WTC11 (cell line): ENCODE measurements around the gene DNAJC17. TPM values are rescaled to one million over a fixed set of nuclear protein-coding genes. Genes with fewer than 3 reads are reported as not detected.
A peak's percentile ranks its signal among the peaks of the same experiment; 100 is the strongest.

Source experiments
- ATAC-seq: fragments of 200-7000 bp; cut with Tn5 transposase; 2 replicates; pipeline ENCODE4 v1.10.0; 2021; ENCODE audit warnings: mild to moderate bottlenecking, moderate library complexity
- CTCF ChIA-PET: fragments of 300-600 bp; sonication (Branson Sonifier 250); formaldehyde crosslinking; loops from one replicate; lab custom pipeline; 2021; ENCODE audit warnings: antibody characterized with exemption; lab: Charles Lee
- POLR2A ChIA-PET: fragments of 350-600 bp; sonication (Branson Sonifier 250); formaldehyde crosslinking; loops from one replicate; lab custom pipeline; 2021; ENCODE audit warnings: antibody characterized with exemption; lab: Charles Lee
- DNase-seq: peaks from one replicate; pipeline ENCODE4 v3.0.0; 2021; ENCODE audit warnings: low spot score
- H3K27ac Mint-ChIP-seq: 2 replicates; pipeline ENCODE4 v1.8.0; 2021; ENCODE audit warnings: mixed read lengths
- H3K27me3 Mint-ChIP-seq: 2 replicates; pipeline ENCODE4 v1.8.0; 2021; ENCODE audit warnings: low read depth, mild to moderate bottlenecking, moderate library complexity, mixed read lengths
- H3K36me3 Mint-ChIP-seq: 2 replicates; pipeline ENCODE4 v1.8.0; 2021; ENCODE audit warnings: mixed read lengths
- H3K4me1 Mint-ChIP-seq: 2 replicates; pipeline ENCODE4 v1.8.0; 2022; ENCODE audit warnings: mixed read lengths
- H3K4me3 Mint-ChIP-seq: 2 replicates; pipeline ENCODE4 v1.8.0; 2021; ENCODE audit warnings: mild to moderate bottlenecking, moderate library complexity, mixed read lengths
- H3K9me3 Mint-ChIP-seq: 2 replicates; pipeline ENCODE4 v1.8.0; 2021; ENCODE audit warnings: mixed read lengths
- ARID4B ChIP-seq: sonication (generic); formaldehyde crosslinking; IDR thresholded peaks from 2 replicates; pipeline ENCODE4 v1.8.0; 2023; ENCODE audit warnings: missing genetic modification reagents, mild to moderate bottlenecking, borderline replicate concordance
- E2F4 ChIP-seq: sonication (generic); formaldehyde crosslinking; IDR thresholded peaks from 2 replicates; pipeline ENCODE4 v1.8.1; 2022; ENCODE audit warnings: low read depth, mild to moderate bottlenecking, moderate library complexity, missing genetic modification reagents, borderline replicate concordance
- GABPB1 ChIP-seq: sonication (generic); formaldehyde crosslinking; IDR thresholded peaks from 2 replicates; pipeline ENCODE4 v1.8.1; 2023; ENCODE audit warnings: mild to moderate bottlenecking, missing genetic modification reagents
- KAT7 ChIP-seq: sonication (generic); formaldehyde crosslinking; IDR thresholded peaks from 2 replicates; pipeline ENCODE4 v1.8.1; 2023; ENCODE audit warnings: missing genetic modification reagents, mild to moderate bottlenecking, borderline replicate concordance
- NR2C2 ChIP-seq: sonication (generic); formaldehyde crosslinking; IDR thresholded peaks from 2 replicates; pipeline ENCODE4 v1.8.0; 2022; ENCODE audit warnings: mild to moderate bottlenecking, missing genetic modification reagents
- OVOL2 ChIP-seq: fragments of 250-450 bp; sonication (Bioruptor Pico); IDR thresholded peaks from 2 replicates; pipeline ENCODE4 v1.9.0; 2021; ENCODE audit warnings: mild to moderate bottlenecking, borderline replicate concordance
- SOX15 ChIP-seq: fragments of 250-450 bp; sonication (Bioruptor Pico); IDR thresholded peaks from 2 replicates; pipeline ENCODE4 v1.9.0; 2021; ENCODE audit warnings: mild to moderate bottlenecking
- STAT6 ChIP-seq: sonication (generic); formaldehyde crosslinking; conservative IDR thresholded peaks from 2 replicates; pipeline ENCODE4 v1.8.1; 2023; ENCODE audit warnings: mild to moderate bottlenecking, low read depth, missing genetic modification reagents, moderate library complexity
- USF1 ChIP-seq: sonication (generic); formaldehyde crosslinking; IDR thresholded peaks from 2 replicates; pipeline ENCODE4 v1.8.0; 2022; ENCODE audit warnings: mild to moderate bottlenecking, missing genetic modification reagents
- ZNF121 ChIP-seq: sonication (generic); formaldehyde crosslinking; IDR thresholded peaks from 2 replicates; pipeline ENCODE4 v1.8.0; 2023; ENCODE audit warnings: missing genetic modification reagents
- total RNA-seq: library from RNA; stranded (reverse); gene quantifications from 3 replicates; pipeline ENCODE4 v1.2.3, GENCODE V29; 2021

DNAJC17 gene
- total RNA-seq, 1 experiment from 2014 or later: 49.8 TPM

GRCh38 chr15:40847223-40847961 lies 40.1 kb upstream of the DNAJC17 start:
- peak overlapping the region; percentile 57 for H3K27ac Mint-ChIP-seq

GRCh38 chr15:40846841-40847222 lies 39.6 kb upstream of the DNAJC17 start:
- H3K27me3 Mint-ChIP-seq: no peaks in the 10 kb centered on the region; the same call in 1 of the 2 replicates
- ChIA-PET POLR2A (no interaction called here), CTCF (interaction anchor here (0.6 to 9.6 kb wide), 11 partner anchors 9 to 100 kb away, joined by 3 to 177 read pairs (median 6); partner anchors contain the start of genes GCHFR, RHOV and VPS18)
- H3K4me3 Mint-ChIP-seq: peak overlapping the region; percentile 93
- peaks cover 41% of the 10 kb centered on the region for H3K4me1 Mint-ChIP-seq
- ATAC-seq (no peak), DNase-seq (no peak)
- H3K36me3 Mint-ChIP-seq: peaks cover 26% of the 10 kb centered on the region
- H3K27ac Mint-ChIP-seq: peak overlapping the region; percentile 32
- TF ChIP-seq ARID4B (CRISPR knock-in tag) (no peak), STAT6 (CRISPR knock-in tag) (no peak), KAT7 (CRISPR knock-in tag) (no peak), GABPB1 (no peak), SOX15 (CRISPR knock-in tag) (no peak), E2F4 (no peak), OVOL2 (CRISPR knock-in tag) (no peak)
- no peaks in the 10 kb centered on the region for H3K9me3 Mint-ChIP-seq

More at GRCh38 chr15:40847223-40847961, 40.1 kb upstream of the DNAJC17 start:
- ChIA-PET CTCF (interaction anchor here (0.6 to 9.6 kb wide), 9 partner anchors 9 to 101 kb away, joined by 3 to 177 read pairs (median 5); partner anchors contain the start of genes GCHFR, RHOV and VPS18), POLR2A (no interaction called here)
- DNase-seq (no peak), ATAC-seq (peak; percentile 27)
- TF ChIP-seq NR2C2 (no peak), ZNF121 (peak; percentile 73; the same call in 1 of the 2 replicates)
- Mint-ChIP-seq H3K4me3 (peak overlapping the region; percentile 93), H3K36me3 (peaks cover 31% of the 10 kb centered on the region), H3K4me1 (peaks cover 41% of the 10 kb centered on the region), H3K27me3 (no peaks in the 10 kb centered on the region), H3K9me3 (no peaks in the 10 kb centered on the region)

- peak overlapping the region; percentile 93 for H3K27ac Mint-ChIP-seq
- peak overlapping the region; percentile 93 for H3K4me3 Mint-ChIP-seq
- H3K27me3 Mint-ChIP-seq: no peaks in the 10 kb centered on the region; the same call in 1 of the 2 replicates
- peaks cover 41% of the 10 kb centered on the region for H3K4me1 Mint-ChIP-seq
- no peaks in the 10 kb centered on the region for H3K9me3 Mint-ChIP-seq
- ChIA-PET CTCF (interaction anchor here (0.7 to 9.6 kb wide), 6 partner anchors 13 to 98 kb away, joined by 3 to 177 read pairs (median 16); partner anchors contain the start of gene VPS18), POLR2A (interaction anchor here (0.5 to 2.6 kb wide), 4 partner anchors 28 to 49 kb away, joined by 4 to 15 read pairs (median 10); partner anchors contain the start of genes DNAJC17, RHOV, VPS18 and ZFYVE19)
- ATAC-seq (peak; percentile 9), DNase-seq (peak; percentile 35)
- peaks cover 18% of the 10 kb centered on the region for H3K36me3 Mint-ChIP-seq
- TF ChIP-seq GABPB1 (no peak), NR2C2 (no peak), USF1 (CRISPR knock-in tag) (no peak)
- TF ChIP-seq, all 79 proteins: peak for 0
Observed at GRCh38 chr15:40845511-40846284, 38.4 kb upstream of the DNAJC17 start.
